Neural cell (in vitro differentiated cells): Measurements from ENCODE around the gene RGS3. TPM values are rescaled to one million over a fixed set of nuclear protein-coding genes. Genes with fewer than 3 reads are reported as not detected.

Experiments
- H2AFZ ChIP-seq: fragments of 200-600, 300-800 bp; sonication (generic), shearing (Covaris generic); 2 replicates; pipeline ENCODE4 v1.6.0; 2014; ENCODE audit warnings: low read depth, mild to moderate bottlenecking, antibody characterized with exemption, low read length, moderate library complexity
- H3F3A ChIP-seq: fragments of 200-600 bp; shearing (Covaris generic); 2 replicates; pipeline ENCODE4 v1.6.1; 2016; ENCODE audit warnings: mild to moderate bottlenecking, moderate library complexity, mixed read lengths, antibody characterized with exemption, low read length; ENCODE audit not compliant: insufficient read depth, poor library complexity, severe bottlenecking
- H3K27ac ChIP-seq: fragments of 200-600, 300-800 bp; sonication (generic), shearing (Covaris generic); 2 replicates; pipeline ENCODE4 v1.5.1; 2014; ENCODE audit warnings: mild to moderate bottlenecking, low read length, moderate library complexity
- H3K27me3 ChIP-seq: fragments of 300-800, 200-600 bp; sonication (generic), shearing (Covaris generic); 2 replicates; pipeline ENCODE4 v1.6.0; 2014; ENCODE audit warnings: mild to moderate bottlenecking, low read depth, low read length, moderate library complexity; ENCODE audit not compliant: insufficient read depth
- H3K36me3 ChIP-seq: fragments of 300-800, 200-600 bp; sonication (generic), shearing (Covaris generic); 2 replicates; pipeline ENCODE4 v1.5.1; 2014; ENCODE audit warnings: mild to moderate bottlenecking, antibody characterized with exemption, low read length, moderate library complexity; ENCODE audit not compliant: insufficient read depth
- H3K4me2 ChIP-seq: fragments of 300-800, 200-600 bp; sonication (generic), shearing (Covaris generic); 2 replicates; pipeline ENCODE4 v1.6.0; 2014; ENCODE audit warnings: mild to moderate bottlenecking, low read length
- H3K4me3 ChIP-seq: fragments of 300-800, 200-600 bp; sonication (generic), shearing (Covaris generic); 2 replicates; pipeline ENCODE4 v1.5.1; 2014; ENCODE audit warnings: mild to moderate bottlenecking, low read length, moderate library complexity
- H3K79me2 ChIP-seq: fragments of 200-600 bp; shearing (Covaris generic); replicated peaks from 2 replicates; pipeline ENCODE4 v1.6.0; 2014; ENCODE audit warnings: mild to moderate bottlenecking, low read length, moderate library complexity; ENCODE audit not compliant: insufficient read depth
- H3K9ac ChIP-seq: fragments of 300-800, 200-600 bp; sonication (generic), shearing (Covaris generic); 2 replicates; pipeline ENCODE4 v1.6.1; 2016; ENCODE audit warnings: mild to moderate bottlenecking, low read length, mixed read lengths
- H3K9me2 ChIP-seq: fragments of 200-600 bp; shearing (Covaris generic); 2 replicates; pipeline ENCODE4 v1.6.1; 2016; ENCODE audit warnings: mild to moderate bottlenecking, low read length, mixed read lengths; ENCODE audit not compliant: insufficient read depth
- H3K9me3 ChIP-seq: fragments of 200-600, 300-800 bp; sonication (generic), shearing (Covaris generic); 2 replicates; pipeline ENCODE4 v1.6.1; 2016; ENCODE audit warnings: mild to moderate bottlenecking, mixed run types, low read length, moderate library complexity, mixed read lengths
- H4K20me1 ChIP-seq: fragments of 200-600 bp; shearing (Covaris generic); 2 replicates; pipeline ENCODE4 v1.6.1; 2016; ENCODE audit warnings: mild to moderate bottlenecking, mixed run types; ENCODE audit not compliant: insufficient read depth
- CTCF ChIP-seq: fragments of 450-650 bp; IDR thresholded peaks from 2 replicates; pipeline ENCODE4 v1.5.1; 2014; ENCODE audit warnings: antibody characterized with exemption, mild to moderate bottlenecking, moderate library complexity; ENCODE audit not compliant: poor library complexity, severe bottlenecking
- EP300 ChIP-seq: fragments of 450-650 bp; conservative IDR thresholded peaks from 2 replicates; pipeline ENCODE4 v1.6.1; 2014; ENCODE audit warnings: antibody characterized with exemption, mild to moderate bottlenecking, moderate library complexity; ENCODE audit not compliant: poor library complexity, severe bottlenecking
- EZH2 ChIP-seq: fragments of 200-600, 300-800 bp; shearing (Covaris generic), sonication (generic); IDR thresholded peaks from 2 replicates; pipeline ENCODE4 v1.6.1; 2014; ENCODE audit warnings: antibody characterized with exemption, low read length, borderline replicate concordance, mild to moderate bottlenecking; ENCODE audit not compliant: insufficient read depth, poor library complexity, severe bottlenecking
- MXI1 ChIP-seq: fragments of 450-650 bp; conservative IDR thresholded peaks from 2 replicates; pipeline ENCODE4 v1.6.1; 2014; ENCODE audit warnings: antibody characterized with exemption, mild to moderate bottlenecking; ENCODE audit not compliant: poor library complexity, severe bottlenecking
- POLR2AphosphoS5 ChIP-seq: IDR thresholded peaks from 2 replicates; pipeline ENCODE4 v1.6.1; 2012
- RAD21 ChIP-seq: fragments of 450-650 bp; conservative IDR thresholded peaks from 2 replicates; pipeline ENCODE4 v1.6.1; 2014; ENCODE audit warnings: antibody characterized with exemption, mild to moderate bottlenecking, moderate library complexity
- REST ChIP-seq: IDR thresholded peaks from 2 replicates; pipeline ENCODE4 v1.6.1; 2012; ENCODE audit warnings: borderline replicate concordance
- SMC3 ChIP-seq: fragments of 450-650 bp; conservative IDR thresholded peaks from 2 replicates; pipeline ENCODE4 v1.6.1; 2014; ENCODE audit warnings: antibody characterized with exemption, mild to moderate bottlenecking, moderate library complexity; ENCODE audit not compliant: poor library complexity
- TAF1 ChIP-seq: IDR thresholded peaks from 2 replicates; pipeline ENCODE4 v1.6.1; 2012; ENCODE audit warnings: low read depth
- polyA plus RNA-seq: library from polyadenylated mRNA; depleted of rRNA; stranded (reverse); fragments of >200 nt; gene quantifications from 2 replicates; pipeline ENCODE4 v1.2.3, GENCODE V29; 2014

The RGS3 gene
- polyA plus RNA-seq, 1 donor from 2014 or later = 25.3 TPM

- no peaks in the 10 kb centered on the region for H3F3A ChIP-seq
- H3K9me2 ChIP-seq = no peaks in the 10 kb centered on the region
- no peak overlapping the region for H3K4me3 ChIP-seq
- no peak overlapping the region for H2AFZ ChIP-seq
- no peak overlapping the region for H3K4me2 ChIP-seq
- no peaks in the 10 kb centered on the region for H3K36me3 ChIP-seq
- no peak for TF ChIP-seq POLR2AphosphoS5
- TF ChIP-seq CTCF = no peak
- no peak for TF ChIP-seq TAF1
- no peak for TF ChIP-seq EZH2
- TF ChIP-seq RAD21 = no peak
- no peak for TF ChIP-seq MXI1
- TF ChIP-seq EP300 = no peak
- no peak for TF ChIP-seq REST
- no peak for TF ChIP-seq SMC3
- H4K20me1 ChIP-seq = no peaks in the 10 kb centered on the region
- no peak overlapping the region for H3K9ac ChIP-seq
- H3K79me2 ChIP-seq = no peaks in the 10 kb centered on the region
- H3K27ac ChIP-seq = no peak overlapping the region
- H3K27me3 ChIP-seq = no peaks in the 10 kb centered on the region
- H3K9me3 ChIP-seq = no peaks in the 10 kb centered on the region
Measured at GRCh38 chr9:113485761-113486115, 22.2 kb downstream of the RGS3 start.

GRCh38 chr9:113486327-113486726, 22.8 kb downstream of the RGS3 start:
- Histone ChIP-seq H3K27ac (no peak overlapping the region), H3K79me2 (no peaks in the 10 kb centered on the region), H3K27me3 (no peaks in the 10 kb centered on the region), H4K20me1 (no peaks in the 10 kb centered on the region), H3K9me3 (no peaks in the 10 kb centered on the region), H3K4me2 (no peak overlapping the region), H3K36me3 (no peaks in the 10 kb centered on the region), H3F3A (no peaks in the 10 kb centered on the region), H3K4me3 (no peak overlapping the region), H3K9ac (no peak overlapping the region), H3K9me2 (no peaks in the 10 kb centered on the region), H2AFZ (no peak overlapping the region)
- TF ChIP-seq TAF1 = no peak
- TF ChIP-seq MXI1 = no peak
- no peak for TF ChIP-seq SMC3
- no peak for TF ChIP-seq EP300
- no peak for TF ChIP-seq REST
- TF ChIP-seq CTCF = no peak
- TF ChIP-seq EZH2 = no peak
- no peak for TF ChIP-seq RAD21
- TF ChIP-seq POLR2AphosphoS5 = no peak
